DOHH2 (cell line): Measurements from ENCODE around the gene ROR1.

Experiments
- H3F3A ChIP-seq: fragments of 200-600 bp; sonication (generic), shearing (Covaris generic); 2 replicates; pipeline ENCODE4 v1.6.0; 2016; ENCODE audit warnings: antibody characterized with exemption, mild to moderate bottlenecking; ENCODE audit not compliant: control insufficient read depth, insufficient read depth
- H3K27ac ChIP-seq: fragments of 200-600 bp; sonication (generic); 2 replicates; pipeline ENCODE4 v1.5.1; 2014; ENCODE audit warnings: low read depth, mild to moderate bottlenecking, low read length, moderate library complexity
- H3K27me3 ChIP-seq: fragments of 200-600 bp; sonication (generic); 2 replicates; pipeline ENCODE4 v1.6.1; 2014; ENCODE audit warnings: mild to moderate bottlenecking, low read length, mixed read lengths; ENCODE audit not compliant: control insufficient read depth
- H3K36me3 ChIP-seq: fragments of 200-600 bp; sonication (generic); 2 replicates; pipeline ENCODE4 v1.6.1; 2014; ENCODE audit warnings: mild to moderate bottlenecking, low read length, moderate library complexity, mixed read lengths; ENCODE audit not compliant: control insufficient read depth
- H3K4me1 ChIP-seq: fragments of 200-600 bp; sonication (generic); 2 replicates; pipeline ENCODE4 v1.6.1; 2014; ENCODE audit warnings: mild to moderate bottlenecking, low read length, mixed read lengths; ENCODE audit not compliant: control insufficient read depth
- H3K4me2 ChIP-seq: fragments of 200-600 bp; sonication (generic); 2 replicates; pipeline ENCODE4 v1.6.0; 2014; ENCODE audit warnings: mild to moderate bottlenecking, low read length, moderate library complexity
- H3K4me3 ChIP-seq: fragments of 200-600 bp; sonication (generic); 2 replicates; pipeline ENCODE4 v1.5.1; 2014; ENCODE audit warnings: mild to moderate bottlenecking, low read length, mixed read lengths
- H3K79me2 ChIP-seq: fragments of 200-600 bp; sonication (generic); 2 replicates; pipeline ENCODE4 v1.6.1; 2014; ENCODE audit warnings: mild to moderate bottlenecking, low read length, mixed read lengths; ENCODE audit not compliant: control insufficient read depth
- H3K9me2 ChIP-seq: fragments of 200-600 bp; sonication (generic); replicated peaks from 2 replicates; pipeline ENCODE4 v1.6.1; 2014; ENCODE audit warnings: mild to moderate bottlenecking, low read length, mixed read lengths; ENCODE audit not compliant: control insufficient read depth
- H3K9me3 ChIP-seq: fragments of 200-600 bp; sonication (generic); 2 replicates; pipeline ENCODE4 v1.6.1; 2014; ENCODE audit warnings: antibody characterized with exemption, low read length, mixed read lengths; ENCODE audit not compliant: control insufficient read depth, insufficient read depth
- H4K20me1 ChIP-seq: fragments of 200-600 bp; sonication (generic); 2 replicates; pipeline ENCODE4 v1.6.0; 2014; ENCODE audit warnings: low read depth, mild to moderate bottlenecking, antibody characterized with exemption, low read length, moderate library complexity; ENCODE audit not compliant: control insufficient read depth, insufficient read depth
- EZH2phosphoT487 ChIP-seq: fragments of 200-600 bp; sonication (generic); IDR thresholded peaks from 2 replicates; pipeline ENCODE4 v1.6.1; 2017; ENCODE audit warnings: borderline replicate concordance, mild to moderate bottlenecking, antibody characterized with exemption, low read length, moderate library complexity, mixed read lengths
- TF ChIP-seq, protein P1 (sequence below): fragments of 200-600 bp; sonication (generic); IDR thresholded peaks from one replicate; pipeline ENCODE4 v1.5.1; 2014; ENCODE audit warnings: antibody characterized with exemption, mild to moderate bottlenecking, low read depth, low read length; ENCODE audit not compliant: poor library complexity, severe bottlenecking

Gene ROR1

DNA sequence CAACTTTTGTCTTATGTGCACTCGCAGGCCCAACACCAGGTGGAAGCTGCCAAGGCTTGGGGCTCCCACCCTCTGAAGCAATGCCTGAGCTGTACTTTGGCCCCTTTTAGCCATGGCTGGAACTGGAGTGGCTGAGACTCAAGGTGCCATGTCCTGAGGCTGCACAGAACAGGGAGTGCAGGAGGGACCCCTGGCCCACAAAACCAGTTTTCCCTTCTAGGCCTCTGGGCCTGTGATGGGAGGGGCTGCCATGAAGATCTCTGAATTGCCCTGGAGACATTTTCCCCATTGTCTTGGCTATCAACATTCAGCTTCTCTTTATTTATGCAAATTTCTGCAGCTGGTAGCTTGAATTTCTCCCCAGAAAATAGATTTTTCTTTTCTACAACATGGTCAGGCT, 57.6 kb downstream of the ROR1 start:
- Histone ChIP-seq H3K4me3 (peak overlapping the region; percentile 56), H3K4me2 (peak overlapping the region; percentile 59), H3K4me1 (peaks cover 90% of the 10 kb centered on the region), H3F3A (peaks cover 19% of the 10 kb centered on the region), H3K79me2 (no peaks in the 10 kb centered on the region), H3K9me2 (no peaks in the 10 kb centered on the region), H3K27ac (peak overlapping the region; percentile 80), H3K36me3 (peaks cover 18% of the 10 kb centered on the region), H4K20me1 (no peaks in the 10 kb centered on the region), H3K27me3 (no peaks in the 10 kb centered on the region), H3K9me3 (peaks cover 4% of the 10 kb centered on the region; the same call in 1 of the 2 replicates)
- no peak for TF ChIP-seq EZH2phosphoT487
- TF ChIP-seq, protein P1, sequence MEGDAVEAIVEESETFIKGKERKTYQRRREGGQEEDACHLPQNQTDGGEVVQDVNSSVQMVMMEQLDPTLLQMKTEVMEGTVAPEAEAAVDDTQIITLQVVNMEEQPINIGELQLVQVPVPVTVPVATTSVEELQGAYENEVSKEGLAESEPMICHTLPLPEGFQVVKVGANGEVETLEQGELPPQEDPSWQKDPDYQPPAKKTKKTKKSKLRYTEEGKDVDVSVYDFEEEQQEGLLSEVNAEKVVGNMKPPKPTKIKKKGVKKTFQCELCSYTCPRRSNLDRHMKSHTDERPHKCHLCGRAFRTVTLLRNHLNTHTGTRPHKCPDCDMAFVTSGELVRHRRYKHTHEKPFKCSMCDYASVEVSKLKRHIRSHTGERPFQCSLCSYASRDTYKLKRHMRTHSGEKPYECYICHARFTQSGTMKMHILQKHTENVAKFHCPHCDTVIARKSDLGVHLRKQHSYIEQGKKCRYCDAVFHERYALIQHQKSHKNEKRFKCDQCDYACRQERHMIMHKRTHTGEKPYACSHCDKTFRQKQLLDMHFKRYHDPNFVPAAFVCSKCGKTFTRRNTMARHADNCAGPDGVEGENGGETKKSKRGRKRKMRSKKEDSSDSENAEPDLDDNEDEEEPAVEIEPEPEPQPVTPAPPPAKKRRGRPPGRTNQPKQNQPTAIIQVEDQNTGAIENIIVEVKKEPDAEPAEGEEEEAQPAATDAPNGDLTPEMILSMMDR, result no peak

DNA sequence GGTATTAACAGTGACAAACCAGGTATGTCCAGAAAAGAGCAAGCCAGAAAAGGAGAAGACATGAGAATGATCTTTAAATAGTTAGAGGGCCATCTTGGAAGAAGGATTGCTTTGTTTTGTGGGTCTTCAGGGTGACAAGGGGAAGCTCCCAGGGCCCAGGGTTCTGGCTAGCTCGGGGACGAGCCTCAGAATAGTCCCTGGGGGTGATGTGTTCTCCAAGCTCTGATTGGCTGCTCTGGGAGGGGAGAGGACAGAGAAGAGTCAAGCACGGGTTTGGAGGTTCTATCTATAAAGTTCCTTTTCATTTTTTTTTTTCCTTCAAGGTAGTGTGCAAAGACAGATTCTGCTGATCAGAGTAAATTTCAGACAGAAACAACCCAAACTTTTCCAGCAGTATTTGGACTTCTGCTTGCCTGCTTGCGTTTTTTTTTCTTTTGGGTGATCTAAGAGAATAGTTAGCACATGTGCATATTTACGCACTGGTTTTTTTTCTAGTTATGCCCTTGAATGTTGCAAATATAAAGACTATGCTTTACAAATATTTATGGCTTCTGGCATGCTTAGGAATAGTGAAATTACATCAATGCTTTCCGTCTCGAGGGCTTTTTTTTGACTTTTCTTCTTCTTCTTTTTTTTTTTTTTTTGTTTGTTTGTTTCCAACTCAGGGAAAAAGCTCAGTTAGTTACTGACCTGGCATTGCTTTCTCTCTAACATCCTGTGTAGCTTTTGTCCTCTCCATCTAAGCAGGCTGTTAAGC, 59.7 kb downstream of the ROR1 start:
- TF ChIP-seq, protein P1, result no peak
- no peak for TF ChIP-seq EZH2phosphoT487

DNA sequence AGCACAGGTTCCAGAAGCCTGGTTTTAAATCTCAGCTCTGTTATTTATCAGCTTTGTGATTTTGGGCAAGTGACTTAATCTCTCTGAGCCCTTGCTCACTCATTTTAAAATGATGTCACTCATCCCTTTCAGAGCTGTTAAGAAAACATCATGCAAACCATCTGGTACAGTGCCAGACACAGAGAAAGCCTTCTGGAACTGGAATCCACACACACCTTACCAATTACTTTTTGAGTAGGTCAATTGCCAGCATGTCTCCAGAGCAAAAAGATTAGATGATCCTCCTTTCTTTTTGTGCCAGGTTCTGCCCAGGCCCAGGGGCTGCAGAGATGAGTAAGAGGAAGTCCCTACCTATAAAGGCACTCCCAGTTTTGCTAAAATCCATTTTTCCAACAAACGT, 61.3 kb downstream of the ROR1 start:
- Histone ChIP-seq H3K79me2 (no peaks in the 10 kb centered on the region), H3F3A (0 out of 2 replicates have a peak, but pooled peaks cover 8% of the 10 kb centered on the region), H3K36me3 (peaks cover 5% of the 10 kb centered on the region; the same call in 1 of the 2 replicates), H3K4me2 (no peak overlapping the region), H3K4me3 (no peak overlapping the region), H3K9me2 (no peaks in the 10 kb centered on the region), H3K27ac (no peak overlapping the region), H3K27me3 (no peaks in the 10 kb centered on the region), H3K9me3 (peaks cover 2% of the 10 kb centered on the region; the same call in 1 of the 2 replicates), H4K20me1 (no peaks in the 10 kb centered on the region), H3K4me1 (peaks cover 62% of the 10 kb centered on the region)
- TF ChIP-seq, protein P1, result no peak
- TF ChIP-seq EZH2phosphoT487, result no peak

More for the DNA sequence above, 59.7 kb downstream of the ROR1 start:
- peaks cover 4% of the 10 kb centered on the region; the same call in 1 of the 2 replicates for H3K9me3 ChIP-seq
- no peak overlapping the region for H3K4me3 ChIP-seq
- H4K20me1 ChIP-seq, result no peaks in the 10 kb centered on the region
- H3K4me2 ChIP-seq, result peak overlapping the region; percentile 31
- peaks cover 18% of the 10 kb centered on the region for H3K36me3 ChIP-seq
- no peaks in the 10 kb centered on the region for H3K79me2 ChIP-seq
- H3K4me1 ChIP-seq, result peaks cover 78% of the 10 kb centered on the region
- H3K27me3 ChIP-seq, result no peaks in the 10 kb centered on the region
- H3F3A ChIP-seq, result peaks cover 11% of the 10 kb centered on the region; the same call in 1 of the 2 replicates
- H3K9me2 ChIP-seq, result no peaks in the 10 kb centered on the region
- H3K27ac ChIP-seq, result no peak overlapping the region
